H9 (cell line): ENCODE measurements around the gene TSKU. TPM values are rescaled to one million over a fixed set of nuclear protein-coding genes. Genes with fewer than 3 reads are reported as not detected.

Experiments
- DNase-seq: peaks from one replicate; pipeline ENCODE4 v3.0.0-alpha.2; 2017
- H2AFZ ChIP-seq: one replicate; pipeline ENCODE4 v1.6.1; 2013; ENCODE audit warnings: mild to moderate bottlenecking, low read length, control low read depth, moderate library complexity
- H2AK5ac ChIP-seq: 2 replicates; pipeline ENCODE4 v1.6.1; 2013; ENCODE audit warnings: low read length, control low read depth, mixed read lengths; ENCODE audit not compliant: insufficient read length
- H2BK120ac ChIP-seq: one replicate; pipeline ENCODE4 v1.6.1; 2013; ENCODE audit warnings: low read depth, mild to moderate bottlenecking, low read length, control low read depth, inconsistent platforms; ENCODE audit not compliant: poor library complexity, severe bottlenecking
- H2BK12ac ChIP-seq: 2 replicates; pipeline ENCODE4 v1.6.1; 2013; ENCODE audit warnings: low read length, control low read depth, mixed read lengths, low read depth; ENCODE audit not compliant: insufficient read length
- H2BK15ac ChIP-seq: 2 replicates; pipeline ENCODE4 v1.6.1; 2013; ENCODE audit warnings: low read depth, low read length, control low read depth
- H2BK20ac ChIP-seq: one replicate; pipeline ENCODE4 v1.6.1; 2013; ENCODE audit warnings: low read depth, mild to moderate bottlenecking, low read length, control low read depth, inconsistent platforms; ENCODE audit not compliant: poor library complexity, severe bottlenecking
- H2BK5ac ChIP-seq: 2 replicates; pipeline ENCODE4 v1.6.1; 2013; ENCODE audit warnings: low read length, control low read depth, mixed read lengths; ENCODE audit not compliant: insufficient read length
- H3K14ac ChIP-seq: 2 replicates; pipeline ENCODE4 v1.6.1; 2013; ENCODE audit warnings: low read length, control low read depth; ENCODE audit not compliant: insufficient read depth
- H3K18ac ChIP-seq: 2 replicates; pipeline ENCODE4 v1.6.1; 2013; ENCODE audit warnings: low read depth, mild to moderate bottlenecking, mixed read lengths, low read length, control low read depth; ENCODE audit not compliant: insufficient read length
- H3K23ac ChIP-seq: 2 replicates; pipeline ENCODE4 v1.6.1; 2013; ENCODE audit warnings: low read length, control low read depth, mixed read lengths, low read depth; ENCODE audit not compliant: insufficient read length
- H3K23me2 ChIP-seq: 2 replicates; pipeline ENCODE4 v1.6.1; 2013; ENCODE audit warnings: low read depth, mild to moderate bottlenecking, mixed read lengths, low read length, control low read depth; ENCODE audit not compliant: insufficient read length, poor library complexity, severe bottlenecking
- H3K27ac ChIP-seq: 2 replicates; pipeline ENCODE4 v1.5.1; 2013; ENCODE audit warnings: low read length, control low read depth, mixed read lengths, low read depth; ENCODE audit not compliant: insufficient read length
- H3K27me3 ChIP-seq: 2 replicates; pipeline ENCODE4 v1.6.1; 2013; ENCODE audit warnings: low read length, control low read depth, inconsistent platforms; ENCODE audit not compliant: insufficient read depth
- H3K4ac ChIP-seq: 2 replicates; pipeline ENCODE4 v1.6.1; 2013; ENCODE audit warnings: low read depth, mild to moderate bottlenecking, control low read depth, inconsistent platforms, low read length, moderate library complexity
- H3K4me1 ChIP-seq: 2 replicates; pipeline ENCODE4 v1.6.1; 2013; ENCODE audit warnings: low read length, control low read depth, inconsistent platforms; ENCODE audit not compliant: insufficient read depth
- H3K4me2 ChIP-seq: 2 replicates; pipeline ENCODE4 v1.6.1; 2013; ENCODE audit warnings: low read length, control low read depth, mixed read lengths; ENCODE audit not compliant: insufficient read length, insufficient read depth
- H3K56ac ChIP-seq: 2 replicates; pipeline ENCODE4 v1.6.1; 2013; ENCODE audit warnings: low read depth, mild to moderate bottlenecking, mixed read lengths, low read length, control low read depth; ENCODE audit not compliant: insufficient read length
- H3K79me1 ChIP-seq: 2 replicates; pipeline ENCODE4 v1.6.1; 2013; ENCODE audit warnings: low read depth, mild to moderate bottlenecking, moderate library complexity, low read length, control low read depth, inconsistent platforms; ENCODE audit not compliant: insufficient read depth, poor library complexity, severe bottlenecking
- H3K79me2 ChIP-seq: 2 replicates; pipeline ENCODE4 v1.6.1; 2013; ENCODE audit warnings: low read length, control low read depth, inconsistent platforms; ENCODE audit not compliant: insufficient read depth
- H3K9ac ChIP-seq: 2 replicates; pipeline ENCODE4 v1.6.1; 2013; ENCODE audit warnings: low read length, control low read depth, mixed read lengths; ENCODE audit not compliant: insufficient read length; ENCODE audit errors: extremely low read depth
- H3K9me3 ChIP-seq: one replicate; pipeline ENCODE4 v1.6.1; 2013; ENCODE audit warnings: low read depth, low read length, inconsistent platforms; ENCODE audit not compliant: control insufficient read depth
- H3T11ph ChIP-seq: one replicate; pipeline ENCODE4 v1.6.1; 2013; ENCODE audit warnings: mild to moderate bottlenecking, low read length, control low read depth, inconsistent platforms
- H4K20me1 ChIP-seq: one replicate; pipeline ENCODE4 v1.6.1; 2013; ENCODE audit not compliant: control insufficient read depth, insufficient read length, insufficient read depth
- H4K5ac ChIP-seq: 2 replicates; pipeline ENCODE4 v1.6.1; 2013; ENCODE audit warnings: low read depth, mild to moderate bottlenecking, mixed read lengths, low read length, control low read depth; ENCODE audit not compliant: insufficient read length
- H4K8ac ChIP-seq: replicated peaks from 2 replicates; pipeline ENCODE4 v1.6.1; 2013; ENCODE audit warnings: low read length, control low read depth, mixed read lengths, low read depth; ENCODE audit not compliant: insufficient read length
- H4K91ac ChIP-seq: 2 replicates; pipeline ENCODE4 v1.6.1; 2013; ENCODE audit warnings: low read depth, mild to moderate bottlenecking, moderate library complexity, mixed read lengths, low read length, control low read depth; ENCODE audit not compliant: insufficient read length
- H3K27ac Mint-ChIP-seq, 3 experiments: 2 replicates in 2 of 3; 3 replicates in 1 of 3; pipeline ENCODE4 v1.8.0; 2020 to 2021; ENCODE audit warnings: mixed read lengths in 3 of 3, mild to moderate bottlenecking in 1 of 3, moderate library complexity in 1 of 3
- H3K27me3 Mint-ChIP-seq: 2 replicates; pipeline ENCODE4 v1.8.0; 2021; ENCODE audit warnings: low read depth, mild to moderate bottlenecking, moderate library complexity, mixed read lengths
- H3K36me3 Mint-ChIP-seq, 3 experiments: 2 replicates in 2 of 3; 3 replicates in 1 of 3; pipeline ENCODE4 v1.8.0; 2020 to 2021; ENCODE audit warnings: low read depth in 3 of 3, mixed read lengths in 3 of 3; ENCODE audit not compliant: insufficient read depth in 1 of 3
- H3K4me1 Mint-ChIP-seq, 2 experiments: 2 replicates each; pipeline ENCODE4 v1.8.0; 2020; ENCODE audit warnings: mixed read lengths in 2 of 2
- H3K4me3 Mint-ChIP-seq, 2 experiments: 2 replicates in 1 of 2; 3 replicates in 1 of 2; pipeline ENCODE4 v1.8.0; 2020 to 2021; ENCODE audit warnings: mild to moderate bottlenecking in 2 of 2, mixed read lengths in 2 of 2, moderate library complexity in 1 of 2
- H3K9me3 Mint-ChIP-seq, 2 experiments: 2 replicates in 1 of 2; 3 replicates in 1 of 2; pipeline ENCODE4 v1.8.0; 2020; ENCODE audit warnings: mild to moderate bottlenecking in 2 of 2, mixed read lengths in 2 of 2, moderate library complexity in 1 of 2
- CTCF ChIP-seq: fragments of 200-600 bp; sonication (generic); conservative IDR thresholded peaks from 3 replicates; pipeline ENCODE4 v1.8.0; 2021; ENCODE audit warnings: antibody characterized with exemption, mild to moderate bottlenecking
- WGBS: extraction: QIAGEN DNeasy Blood & Tissue Kit; methylation state at CpG from one replicate; pipeline ENCODE4 v1.1.7; 2013; ENCODE audit warnings: missing lambda C conversion rate, low lambda C conversion rate, mixed read lengths; ENCODE audit not compliant: insufficient read length; ENCODE audit errors: extremely low coverage; 5-methylcytosine and 5-hydroxymethylcytosine counted together
- total RNA-seq: library from RNA; stranded (reverse); gene quantifications from 2 replicates; pipeline ENCODE4 v1.2.1, GENCODE V29; 2021

TSKU gene
- total RNA-seq, 1 experiment from 2014 or later = 25.4 TPM

GRCh38 chr11:76846441-76846840, 63.3 kb downstream of the TSKU start:
- Histone ChIP-seq H2AK5ac (no peak overlapping the region), H2BK5ac (no peak overlapping the region), H3K9me3 (no peaks in the 10 kb centered on the region), H3K9ac (no peak overlapping the region), H4K5ac (no peak overlapping the region), H3K18ac (no peak overlapping the region), H3K27ac (no peak overlapping the region), H4K91ac (no peak overlapping the region), H2BK120ac (no peak overlapping the region), H3K27me3 (no peaks in the 10 kb centered on the region), H4K20me1 (no peaks in the 10 kb centered on the region), H2AFZ (no peak overlapping the region), H3K79me2 (no peaks in the 10 kb centered on the region), H3K56ac (no peak overlapping the region), H3K23me2 (no peaks in the 10 kb centered on the region), H3K14ac (no peak overlapping the region), H4K8ac (no peak overlapping the region), H3K79me1 (no peaks in the 10 kb centered on the region), H2BK20ac (no peak overlapping the region), H3T11ph (no peak overlapping the region), H3K4me2 (no peak overlapping the region), H3K4ac (no peak overlapping the region), H3K23ac (no peak overlapping the region), H3K4me1 (no peaks in the 10 kb centered on the region), H2BK15ac (no peak overlapping the region), H2BK12ac (no peak overlapping the region)
- DNase-seq = no peak
- H3K36me3 Mint-ChIP-seq = peaks cover 0 to 4% (median 0%) of the 10 kb centered on the region in 3 experiments; a peak in 2 of 7 replicates
- no CpG with 5 or more reads among the region's 3 CpGs for WGBS
- H3K27me3 Mint-ChIP-seq = no peaks in the 10 kb centered on the region; the same call in none of the 2 replicates
- peaks cover 8 to 13% of the 10 kb centered on the region in 2 experiments for H3K4me1 Mint-ChIP-seq
- TF ChIP-seq CTCF = no peak
- H3K9me3 Mint-ChIP-seq = peaks cover 0 to 3% of the 10 kb centered on the region in 2 experiments; a peak in 2 of 5 replicates
- H3K4me3 Mint-ChIP-seq = no peak overlapping the region
- no peak overlapping the region for H3K27ac Mint-ChIP-seq

Other genes starting within 250 kb of the TSKU start
- 0.46 and 0.59 TPM in 2 replicates for gene LRRC32, start 112.6 kb upstream of the TSKU start, total RNA-seq
- gene ACER3, start 77.6 kb downstream of the TSKU start, total RNA-seq = 14.7 and 17.2 TPM in 2 replicates